ENCODE results near the gene RETN.

Gene RETN

DNA sequence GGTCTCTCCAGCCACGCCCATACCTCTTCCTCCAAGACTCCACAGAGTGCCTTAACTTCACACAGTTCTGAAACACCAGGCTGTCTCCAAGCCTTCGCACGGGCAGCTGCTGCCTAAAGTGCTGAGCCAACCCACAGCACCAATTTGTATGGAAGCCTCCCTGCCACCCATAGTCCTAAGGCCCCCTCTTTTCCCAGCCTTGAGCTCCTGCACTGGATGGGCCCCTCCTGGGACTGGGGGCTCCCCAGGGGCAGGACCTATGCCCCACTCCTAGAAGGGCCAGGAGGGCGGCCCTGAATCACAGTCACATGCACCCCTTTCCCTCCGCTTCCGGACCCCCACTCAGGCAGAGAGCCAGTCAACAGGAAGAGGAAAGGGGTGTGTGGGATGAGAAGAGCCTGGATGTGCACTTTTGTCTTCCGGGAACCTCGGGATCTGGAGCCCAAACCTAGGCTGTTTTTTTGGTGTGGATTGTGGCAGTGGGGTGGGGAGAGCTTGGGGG, 38.2 kb downstream of the RETN start:
- in situ Hi-C loops (cut with MboI; ENCODE audit: low sequenced_read_pairs): loop anchor here (5.0 kb wide), 1 partner anchor 70 kb away; no protein-coding TSS in a partner anchor
- H3K27me3 ChIP-seq (ENCODE audit: low read depth): no peaks in the 10 kb centered on the region; the same call in 1 of the 2 replicates
- no peak overlapping the region for H3K4me3 ChIP-seq
- no peaks in the 10 kb centered on the region for H3K9me3 ChIP-seq
- DNase-seq (ENCODE audit: low spot score in 2 of 2): no peak
- no peaks in the 10 kb centered on the region for H3K4me1 ChIP-seq
- no peaks in the 10 kb centered on the region for H3K36me3 ChIP-seq (replicated peaks)

DNA sequence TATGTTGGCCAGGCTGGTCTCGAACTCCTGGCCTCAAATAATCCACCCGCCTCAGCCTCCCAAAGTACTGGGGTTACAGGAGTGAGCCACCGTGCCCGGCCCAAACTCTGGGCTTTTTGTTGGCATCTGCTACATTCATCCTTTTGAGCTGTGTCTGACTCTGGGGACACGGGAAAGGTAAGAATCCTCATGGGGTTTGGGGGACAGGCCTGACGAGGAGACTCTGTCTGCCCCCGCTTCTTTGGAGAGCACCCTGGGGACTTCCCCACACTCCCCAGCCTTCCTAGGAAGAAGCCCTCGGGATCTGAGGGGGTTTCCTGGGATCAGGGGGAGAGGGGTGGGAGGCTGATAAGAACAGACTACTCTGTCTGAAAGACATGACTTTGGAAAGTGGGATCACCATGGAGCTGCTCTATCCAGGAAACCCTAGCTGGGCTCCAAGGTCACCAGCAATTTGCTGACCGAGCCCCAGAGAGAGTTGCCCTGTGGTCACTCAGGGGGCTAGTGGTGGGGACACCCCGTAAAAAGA, 41.1 kb downstream of the RETN start:
- Histone ChIP-seq H3K4me1 (no peaks in the 10 kb centered on the region), H3K36me3 (replicated peaks) (no peaks in the 10 kb centered on the region), H3K27me3 (ENCODE audit: low read depth) (no peaks in the 10 kb centered on the region), H3K9me3 (no peaks in the 10 kb centered on the region), H3K4me3 (no peak overlapping the region)
- in situ Hi-C loops (cut with MboI; ENCODE audit: low sequenced_read_pairs): loop anchor here (5.0 kb wide), 1 partner anchor 67 kb away; no protein-coding TSS in a partner anchor
- no peak for DNase-seq (ENCODE audit: low spot score in 2 of 2)

- Histone ChIP-seq H3K4me1 (no peaks in the 10 kb centered on the region), H3K27me3 (ENCODE audit: low read depth) (no peaks in the 10 kb centered on the region), H3K36me3 (replicated peaks) (no peaks in the 10 kb centered on the region), H3K9me3 (no peaks in the 10 kb centered on the region), H3K4me3 (no peak overlapping the region)
- DNase-seq (ENCODE audit: low spot score in 2 of 2): no peak
- in situ Hi-C loops (cut with MboI; ENCODE audit: low sequenced_read_pairs): no loop called here
Measured at GRCh38 chr19:7710616-7711015, 41.8 kb downstream of the RETN start.

DNA sequence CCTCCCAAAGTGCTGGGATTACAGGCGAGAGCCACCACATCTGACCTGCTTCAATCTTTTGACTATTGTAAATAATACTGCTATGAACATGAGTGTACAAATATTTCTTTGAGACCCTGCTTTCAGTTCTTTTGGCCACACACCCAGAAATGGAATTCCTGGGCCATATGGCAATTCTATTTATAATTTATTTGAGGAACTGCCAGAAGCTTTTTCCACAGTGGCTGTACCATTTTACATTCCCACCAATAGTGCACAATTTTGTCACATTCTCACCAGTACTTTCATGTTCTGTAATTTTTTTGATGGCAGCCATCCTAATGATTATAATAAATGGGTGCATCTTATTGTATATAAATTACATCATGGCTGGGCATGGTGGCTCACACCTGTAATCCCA, 46.8 kb downstream of the RETN start:
- no peaks in the 10 kb centered on the region for H3K27me3 ChIP-seq (ENCODE audit: low read depth)
- H3K36me3 ChIP-seq (replicated peaks): no peaks in the 10 kb centered on the region
- no peak for DNase-seq (ENCODE audit: low spot score in 2 of 2)
- no peak overlapping the region for H3K4me3 ChIP-seq
- H3K4me1 ChIP-seq: no peaks in the 10 kb centered on the region
- in situ Hi-C loops (cut with MboI; ENCODE audit: low sequenced_read_pairs): no loop called here
- H3K9me3 ChIP-seq: no peaks in the 10 kb centered on the region

DNA sequence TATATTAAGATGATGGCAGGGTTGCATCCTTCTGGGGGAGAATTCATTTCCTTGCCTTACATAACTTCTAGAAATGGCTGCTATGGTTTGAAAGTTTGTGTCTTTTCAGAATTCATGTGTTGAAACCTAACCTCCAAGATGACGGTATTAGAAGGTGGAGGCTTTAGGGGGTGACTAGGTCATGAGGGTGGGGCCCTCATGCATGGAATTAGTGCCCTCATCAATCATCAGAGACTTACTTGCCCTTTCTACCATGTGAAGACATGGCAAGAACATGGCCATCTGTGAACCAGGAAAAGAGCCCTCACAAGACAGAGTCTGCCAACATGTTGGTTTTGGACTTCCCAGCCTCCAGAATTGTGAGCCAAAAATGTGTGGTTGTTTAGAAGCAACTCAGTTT, 47.9 kb downstream of the RETN start:
- Histone ChIP-seq H3K36me3 (replicated peaks) (no peaks in the 10 kb centered on the region), H3K4me3 (no peak overlapping the region), H3K4me1 (no peaks in the 10 kb centered on the region), H3K27me3 (ENCODE audit: low read depth) (no peaks in the 10 kb centered on the region), H3K9me3 (no peaks in the 10 kb centered on the region)
- no peak for DNase-seq (ENCODE audit: low spot score in 2 of 2)
- in situ Hi-C loops (cut with MboI; ENCODE audit: low sequenced_read_pairs): no loop called here

- no peaks in the 10 kb centered on the region for H3K36me3 ChIP-seq (replicated peaks)
- H3K9me3 ChIP-seq: no peaks in the 10 kb centered on the region
- no peaks in the 10 kb centered on the region for H3K4me1 ChIP-seq
- in situ Hi-C loops (cut with MboI; ENCODE audit: low sequenced_read_pairs): no loop called here
- no peak for DNase-seq (ENCODE audit: low spot score in 2 of 2)
- no peaks in the 10 kb centered on the region for H3K27me3 ChIP-seq (ENCODE audit: low read depth)
- no peak overlapping the region for H3K4me3 ChIP-seq
Measured at GRCh38 chr19:7718668-7719067, 49.8 kb downstream of the RETN start.

Measured in HAP-1 (cell line).